Epithelial cell of proximal tubule (primary cell): ENCODE measurements around the gene ST3GAL5. TPM values are rescaled to one million over a fixed set of nuclear protein-coding genes. Genes with fewer than 3 reads are reported as not detected.
"Not testable (repeated sequence)": the region's sequence is repeated elsewhere in the genome, so short reads cannot be mapped to it uniquely, and the experiment has no call there.

Experiments
- DNase-seq: peaks from one replicate; pipeline ENCODE4 v3.0.0-alpha.2; 2011; ENCODE audit warnings: low read depth
- H3K4me3 ChIP-seq: 2 replicates; pipeline ENCODE4 v1.5.1; 2011; ENCODE audit warnings: low read depth, mild to moderate bottlenecking, low read length
- total RNA-seq: library from RNA; depleted of rRNA; stranded (reverse); fragments of >200 nt; gene quantifications from 2 replicates; pipeline ENCODE4 v1.2.3, GENCODE V29; 2015
- TF ChIP-seq, protein P1 (sequence below): conservative IDR thresholded peaks from 2 replicates; pipeline ENCODE4 v1.5.1; 2012; ENCODE audit warnings: low read depth, mild to moderate bottlenecking, low read length

Gene ST3GAL5
- total RNA-seq, 1 donor from 2014 or later = 8.7 TPM

- H3K4me3 ChIP-seq = no peak overlapping the region
- DNase-seq = no peak
- TF ChIP-seq, protein P1, sequence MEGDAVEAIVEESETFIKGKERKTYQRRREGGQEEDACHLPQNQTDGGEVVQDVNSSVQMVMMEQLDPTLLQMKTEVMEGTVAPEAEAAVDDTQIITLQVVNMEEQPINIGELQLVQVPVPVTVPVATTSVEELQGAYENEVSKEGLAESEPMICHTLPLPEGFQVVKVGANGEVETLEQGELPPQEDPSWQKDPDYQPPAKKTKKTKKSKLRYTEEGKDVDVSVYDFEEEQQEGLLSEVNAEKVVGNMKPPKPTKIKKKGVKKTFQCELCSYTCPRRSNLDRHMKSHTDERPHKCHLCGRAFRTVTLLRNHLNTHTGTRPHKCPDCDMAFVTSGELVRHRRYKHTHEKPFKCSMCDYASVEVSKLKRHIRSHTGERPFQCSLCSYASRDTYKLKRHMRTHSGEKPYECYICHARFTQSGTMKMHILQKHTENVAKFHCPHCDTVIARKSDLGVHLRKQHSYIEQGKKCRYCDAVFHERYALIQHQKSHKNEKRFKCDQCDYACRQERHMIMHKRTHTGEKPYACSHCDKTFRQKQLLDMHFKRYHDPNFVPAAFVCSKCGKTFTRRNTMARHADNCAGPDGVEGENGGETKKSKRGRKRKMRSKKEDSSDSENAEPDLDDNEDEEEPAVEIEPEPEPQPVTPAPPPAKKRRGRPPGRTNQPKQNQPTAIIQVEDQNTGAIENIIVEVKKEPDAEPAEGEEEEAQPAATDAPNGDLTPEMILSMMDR = no peak
Measured at GRCh38 chr2:85901155-85901554, 12.4 kb upstream of the ST3GAL5 start.

- no peak overlapping the region for H3K4me3 ChIP-seq
- DNase-seq = no peak
- TF ChIP-seq, protein P1 = no peak
Measured at GRCh38 chr2:85900366-85900765, 11.6 kb upstream of the ST3GAL5 start.

DNA sequence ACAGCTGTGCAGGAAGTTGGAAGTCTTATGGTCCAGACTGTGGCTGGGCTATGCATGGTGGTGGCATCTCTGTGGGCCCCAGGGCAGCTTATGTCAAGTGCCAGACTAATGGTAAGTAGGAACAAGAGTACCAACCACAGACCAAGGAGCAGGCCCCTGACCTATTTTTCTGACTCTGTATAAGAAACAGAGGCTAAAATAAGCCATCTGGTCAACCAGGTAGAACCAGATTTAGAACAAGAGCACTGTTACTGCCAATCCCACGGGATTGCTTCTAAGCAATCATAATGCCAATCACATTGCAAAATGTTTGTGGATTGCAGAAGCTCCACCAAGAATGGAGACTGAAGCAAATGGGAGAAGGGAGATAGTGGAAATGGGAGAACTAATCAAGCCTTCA lies 11.1 kb upstream of the ST3GAL5 start:
- H3K4me3 ChIP-seq = no peak overlapping the region
- DNase-seq = no peak
- TF ChIP-seq, protein P1 = no peak

- no peak overlapping the region for H3K4me3 ChIP-seq
- no peak for DNase-seq
- TF ChIP-seq, protein P1 = no peak
Measured at GRCh38 chr2:85899284-85899683, 10.5 kb upstream of the ST3GAL5 start.

- TF ChIP-seq, protein P1 = no peak
- DNase-seq = no peak
- H3K4me3 ChIP-seq = no peak overlapping the region
Measured at GRCh38 chr2:85898881-85899280, 10.1 kb upstream of the ST3GAL5 start.

GRCh38 chr2:85894554-85895278 lies 5.9 kb upstream of the ST3GAL5 start:
- not testable (repeated sequence) for DNase-seq, H3K4me3 ChIP-seq

- no peak overlapping the region for H3K4me3 ChIP-seq
- TF ChIP-seq, protein P1 = no peak
- no peak for DNase-seq
Measured at GRCh38 chr2:85893428-85894258, 4.9 kb upstream of the ST3GAL5 start.
